KOPT-K1 (cell line): Measurements from ENCODE around the gene ZNF816.
"Not testable (repeated sequence)": the region's sequence is repeated elsewhere in the genome, so short reads cannot be mapped to it uniquely, and the experiment has no call there.

Experiments
- H3K27ac ChIP-seq: fragments of 200-600 bp; sonication (generic); 2 replicates; pipeline ENCODE4 v1.5.1; 2016; ENCODE audit warnings: antibody characterized with exemption, mild to moderate bottlenecking, low read depth, low read length; ENCODE audit not compliant: poor library complexity, severe bottlenecking
- H3K36me3 ChIP-seq: fragments of 200-600 bp; sonication (generic); 2 replicates; pipeline ENCODE4 v1.5.1; 2017; ENCODE audit warnings: antibody characterized with exemption, mild to moderate bottlenecking, low read length, moderate library complexity; ENCODE audit not compliant: insufficient read depth
- H3K9me3 ChIP-seq: fragments of 200-600 bp; sonication (generic); 2 replicates; pipeline ENCODE4 v1.5.1; 2017; ENCODE audit warnings: antibody characterized with exemption, low read length, mild to moderate bottlenecking; ENCODE audit not compliant: insufficient read depth, poor library complexity, severe bottlenecking

The ZNF816 gene

GRCh38 chr19:52990759-52991418 is 28.2 kb upstream of the ZNF816 start:
- Histone ChIP-seq H3K9me3 (peaks cover 19% of the 10 kb centered on the region), H3K36me3 (no peaks in the 10 kb centered on the region; the same call in 1 of the 2 replicates), H3K27ac (no peak overlapping the region)

- no peaks in the 10 kb centered on the region; the same call in 1 of the 2 replicates for H3K36me3 ChIP-seq
- peaks cover 37% of the 10 kb centered on the region for H3K9me3 ChIP-seq
- H3K27ac ChIP-seq: no peak overlapping the region
These were observed 25.8 kb upstream of the ZNF816 start for GRCh38 chr19:52988506-52988905.

DNA sequence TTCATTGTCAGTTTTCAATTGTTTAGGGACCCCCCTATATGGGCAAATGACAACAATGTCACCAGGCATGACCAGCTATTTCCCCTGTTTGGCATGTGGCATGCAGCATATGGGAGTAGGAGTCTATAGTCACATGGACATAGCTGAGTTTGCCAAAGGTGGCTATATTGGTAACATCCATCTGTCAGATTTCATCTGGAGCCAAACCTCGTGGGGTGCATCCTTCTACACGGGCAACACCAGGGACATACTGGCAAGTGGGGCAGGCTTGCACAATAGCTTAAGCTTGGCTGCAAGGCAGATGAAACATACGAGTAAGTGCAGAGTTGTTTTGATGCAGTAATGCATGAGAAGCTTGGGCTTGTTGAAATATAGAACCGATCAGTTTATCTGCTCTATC is 24.5 kb upstream of the ZNF816 start:
- Histone ChIP-seq H3K36me3 (no peaks in the 10 kb centered on the region; the same call in 1 of the 2 replicates), H3K27ac (no peak overlapping the region), H3K9me3 (peaks cover 37% of the 10 kb centered on the region)

GRCh38 chr19:52983167-52983566 is 20.5 kb upstream of the ZNF816 start:
- H3K36me3 ChIP-seq, H3K27ac ChIP-seq: not testable (repeated sequence)
- peaks cover 37% of the 10 kb centered on the region for H3K9me3 ChIP-seq

DNA sequence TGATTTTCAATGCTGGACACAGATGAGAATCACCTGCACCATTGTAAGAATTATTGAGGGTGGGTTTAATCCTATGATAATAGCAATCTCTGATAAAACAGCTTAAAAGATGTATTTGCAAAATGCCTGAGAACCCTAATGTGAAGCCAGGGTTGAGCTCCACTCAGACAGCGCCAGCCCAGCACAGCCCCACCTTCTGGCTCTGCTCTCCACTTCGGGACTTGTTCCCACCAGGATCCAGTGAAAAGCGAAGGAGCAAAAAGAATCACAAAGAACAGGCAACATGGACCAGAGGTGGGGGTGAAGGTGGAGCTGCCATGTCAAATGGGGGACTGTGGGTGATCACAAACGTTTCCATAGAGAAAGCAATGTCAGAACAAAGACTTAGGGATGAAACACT is 18.6 kb upstream of the ZNF816 start:
- H3K27ac ChIP-seq: no peak overlapping the region
- no peaks in the 10 kb centered on the region for H3K36me3 ChIP-seq
- peaks cover 22% of the 10 kb centered on the region for H3K9me3 ChIP-seq

DNA sequence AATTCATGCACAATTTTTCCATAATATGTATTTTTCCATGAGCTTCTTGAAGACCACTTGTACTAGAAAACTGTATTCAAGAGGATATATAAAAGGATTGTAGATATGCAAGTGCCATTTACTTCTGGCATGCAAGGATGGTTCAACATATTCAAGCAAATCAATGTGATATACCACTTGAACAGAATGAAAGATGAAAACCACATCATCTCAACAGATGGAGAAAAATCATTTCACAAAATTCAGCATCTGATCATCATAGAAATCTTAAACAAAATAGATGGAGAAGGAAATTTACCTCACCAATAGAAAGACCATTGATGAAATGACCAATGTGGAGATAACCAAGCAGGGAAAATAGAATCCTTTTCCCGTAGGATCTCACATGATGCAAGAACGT is 5.1 kb upstream of the ZNF816 start:
- no peak overlapping the region for H3K27ac ChIP-seq
- no peaks in the 10 kb centered on the region for H3K36me3 ChIP-seq
- H3K9me3 ChIP-seq: peaks cover 39% of the 10 kb centered on the region

- Histone ChIP-seq H3K36me3 (peaks cover 27% of the 10 kb centered on the region), H3K27ac (peak overlapping the region; percentile 68), H3K9me3 (peaks cover 43% of the 10 kb centered on the region)
These were observed 552 bp upstream of the ZNF816 start for GRCh38 chr19:52963247-52963618.

GRCh38 chr19:52961981-52962380 is 700 bp downstream of the ZNF816 start:
- Histone ChIP-seq H3K9me3 (peaks cover 43% of the 10 kb centered on the region), H3K36me3 (peaks cover 39% of the 10 kb centered on the region), H3K27ac (peak overlapping the region; percentile 68)

- Histone ChIP-seq H3K9me3 (peaks cover 57% of the 10 kb centered on the region), H3K27ac (no peak overlapping the region), H3K36me3 (peaks cover 62% of the 10 kb centered on the region)
These were observed 2.9 kb downstream of the ZNF816 start for GRCh38 chr19:52959613-52960295.

DNA sequence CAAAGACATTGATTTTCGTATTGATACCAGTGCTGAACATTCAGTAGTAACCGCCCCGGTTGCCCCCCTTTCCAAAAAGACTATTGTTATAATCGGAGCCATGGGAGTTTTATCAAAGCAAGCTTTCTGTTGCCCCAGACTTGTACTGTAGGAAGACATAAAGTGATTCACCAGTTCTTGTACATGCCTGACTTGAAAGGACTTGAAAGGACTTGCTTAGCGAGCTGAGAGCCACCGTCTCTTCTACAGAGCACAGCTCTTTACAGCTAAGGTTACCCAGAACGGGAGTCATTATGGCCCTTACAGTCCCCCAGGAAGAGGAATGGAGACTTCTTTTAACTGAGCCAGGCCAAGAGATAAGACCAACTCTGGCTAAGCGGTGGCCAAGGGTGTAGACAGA is 5.1 kb downstream of the ZNF816 start:
- Histone ChIP-seq H3K27ac (no peak overlapping the region), H3K36me3 (peaks cover 80% of the 10 kb centered on the region), H3K9me3 (peaks cover 73% of the 10 kb centered on the region)

GRCh38 chr19:52956917-52957316 is 5.8 kb downstream of the ZNF816 start:
- H3K9me3 ChIP-seq: peaks cover 80% of the 10 kb centered on the region
- H3K27ac ChIP-seq: no peak overlapping the region
- H3K36me3 ChIP-seq: peaks cover 87% of the 10 kb centered on the region

GRCh38 chr19:52949422-52949821 is 13.3 kb downstream of the ZNF816 start:
- H3K36me3 ChIP-seq: peaks cover 57% of the 10 kb centered on the region
- H3K27ac ChIP-seq: no peak overlapping the region
- H3K9me3 ChIP-seq: peaks cover 77% of the 10 kb centered on the region

DNA sequence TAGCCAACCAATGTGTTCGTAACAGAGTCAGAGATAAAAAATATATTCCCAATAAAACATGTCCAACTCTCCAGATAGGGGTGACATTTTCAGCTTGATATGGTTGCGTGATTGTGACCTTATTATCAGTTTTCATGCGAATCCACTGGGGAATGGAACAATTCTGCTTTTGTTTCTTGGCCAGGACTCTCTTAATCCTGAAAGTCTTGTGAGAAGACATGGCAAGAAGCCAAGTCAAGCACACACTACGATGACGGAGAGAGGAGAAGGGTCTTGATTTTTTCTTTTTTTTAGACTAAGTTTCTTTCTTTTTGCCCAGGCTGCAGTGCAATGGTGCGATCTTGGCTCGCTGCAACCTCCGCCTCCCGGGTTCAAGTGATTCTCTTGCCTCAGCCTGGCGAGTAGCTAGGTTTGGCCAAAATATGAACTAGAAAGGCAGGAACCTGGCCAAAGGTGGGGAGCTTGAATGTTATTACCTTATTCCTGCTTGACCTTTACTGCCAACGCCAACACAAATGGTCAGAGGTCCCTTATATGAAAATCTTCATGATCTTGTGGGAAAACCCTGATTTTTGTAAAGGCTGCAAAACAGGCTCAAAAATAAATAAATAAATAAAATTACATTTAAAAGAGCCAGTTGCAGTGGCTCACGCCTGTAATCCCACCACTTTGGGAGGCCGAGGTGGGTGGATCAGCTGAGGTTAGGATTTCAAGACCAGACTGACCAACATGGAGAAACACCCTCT is 14.5 kb downstream of the ZNF816 start:
- H3K36me3 ChIP-seq: peaks cover 48% of the 10 kb centered on the region
- H3K9me3 ChIP-seq: peaks cover 70% of the 10 kb centered on the region
- H3K27ac ChIP-seq: no peak overlapping the region

GRCh38 chr19:52946322-52947310 is 16.1 kb downstream of the ZNF816 start:
- Histone ChIP-seq H3K36me3 (peaks cover 32% of the 10 kb centered on the region), H3K9me3 (peaks cover 54% of the 10 kb centered on the region), H3K27ac (no peak overlapping the region)
